ENCODE results near the gene STX1A. TPM values are rescaled to one million over a fixed set of nuclear protein-coding genes. Genes with fewer than 3 reads are reported as not detected.
"Not testable (repeated sequence)": the region's sequence is repeated elsewhere in the genome, so short reads cannot be mapped to it uniquely, and the experiment has no call there.

The STX1A gene
- total and polyA plus RNA-seq, 12 donors, result 0.52 to 28.1 (median 5.2) TPM

DNA sequence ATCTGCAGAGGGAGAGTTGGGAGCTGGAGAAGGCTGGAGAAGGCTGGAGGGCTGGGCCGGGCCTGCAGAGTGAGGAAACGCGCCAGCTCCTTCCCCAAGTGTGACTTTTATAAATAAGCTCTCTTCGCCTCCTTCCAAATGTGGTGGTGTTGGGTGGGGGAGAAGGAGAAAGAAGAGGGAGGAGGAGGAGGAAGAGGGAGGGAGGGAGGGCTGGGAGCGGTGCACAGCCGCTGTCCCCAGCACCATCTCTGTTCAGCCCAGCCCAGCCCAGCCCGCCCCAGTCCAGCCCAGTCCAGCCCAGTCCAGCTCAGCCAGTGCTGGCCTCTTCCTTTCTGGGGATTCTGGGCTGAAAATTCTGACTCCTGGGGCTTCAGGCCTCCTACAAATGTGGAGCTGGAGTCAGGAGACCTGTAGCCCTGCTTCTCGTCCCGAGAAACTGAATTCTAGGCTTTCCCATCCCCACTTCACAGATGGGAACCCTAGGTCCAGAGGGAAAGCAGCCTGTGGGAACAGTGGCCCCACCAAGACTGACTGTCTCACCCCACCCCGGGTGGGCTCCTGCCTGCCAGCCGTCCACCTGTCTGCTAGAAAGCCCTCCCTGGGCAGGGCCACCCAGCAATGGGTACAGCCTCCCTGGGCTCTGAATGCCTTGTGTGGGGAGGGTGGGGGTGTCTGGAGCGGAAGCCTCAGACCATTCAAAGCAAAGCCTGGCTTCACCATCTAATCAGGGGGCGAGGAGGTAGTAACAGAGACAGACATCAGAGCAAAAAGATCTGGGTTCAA is 2.3 kb downstream of the STX1A start:
- Histone ChIP-seq H3K4me1 (replicated peaks in 1 of 2) (peaks cover 8 to 16% of the 10 kb centered on the region in 2 donors), H3K4me3 (no peak overlapping the region), H3K36me3 (replicated peaks in 1 of 2) (no peaks in the 10 kb centered on the region), H3K27me3 (no peaks in the 10 kb centered on the region), H3K27ac (no peak overlapping the region), H3K9me3 (replicated peaks in 1 of 3) (no peaks in the 10 kb centered on the region)
- TF ChIP-seq, protein P1, sequence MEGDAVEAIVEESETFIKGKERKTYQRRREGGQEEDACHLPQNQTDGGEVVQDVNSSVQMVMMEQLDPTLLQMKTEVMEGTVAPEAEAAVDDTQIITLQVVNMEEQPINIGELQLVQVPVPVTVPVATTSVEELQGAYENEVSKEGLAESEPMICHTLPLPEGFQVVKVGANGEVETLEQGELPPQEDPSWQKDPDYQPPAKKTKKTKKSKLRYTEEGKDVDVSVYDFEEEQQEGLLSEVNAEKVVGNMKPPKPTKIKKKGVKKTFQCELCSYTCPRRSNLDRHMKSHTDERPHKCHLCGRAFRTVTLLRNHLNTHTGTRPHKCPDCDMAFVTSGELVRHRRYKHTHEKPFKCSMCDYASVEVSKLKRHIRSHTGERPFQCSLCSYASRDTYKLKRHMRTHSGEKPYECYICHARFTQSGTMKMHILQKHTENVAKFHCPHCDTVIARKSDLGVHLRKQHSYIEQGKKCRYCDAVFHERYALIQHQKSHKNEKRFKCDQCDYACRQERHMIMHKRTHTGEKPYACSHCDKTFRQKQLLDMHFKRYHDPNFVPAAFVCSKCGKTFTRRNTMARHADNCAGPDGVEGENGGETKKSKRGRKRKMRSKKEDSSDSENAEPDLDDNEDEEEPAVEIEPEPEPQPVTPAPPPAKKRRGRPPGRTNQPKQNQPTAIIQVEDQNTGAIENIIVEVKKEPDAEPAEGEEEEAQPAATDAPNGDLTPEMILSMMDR (IDR thresholded peaks at IDR 0.05), result no peak
- TF ChIP-seq POLR2A (IDR thresholded peaks at IDR 0.05), result no peak
- DNase-seq, result no peak
- 81 to 91% (median 82%) methylated on average over 8 to 13 of the region's 13 CpGs for WGBS, 4 donors
- intact Hi-C loops (cut with DNase I), result no loop called here

DNA sequence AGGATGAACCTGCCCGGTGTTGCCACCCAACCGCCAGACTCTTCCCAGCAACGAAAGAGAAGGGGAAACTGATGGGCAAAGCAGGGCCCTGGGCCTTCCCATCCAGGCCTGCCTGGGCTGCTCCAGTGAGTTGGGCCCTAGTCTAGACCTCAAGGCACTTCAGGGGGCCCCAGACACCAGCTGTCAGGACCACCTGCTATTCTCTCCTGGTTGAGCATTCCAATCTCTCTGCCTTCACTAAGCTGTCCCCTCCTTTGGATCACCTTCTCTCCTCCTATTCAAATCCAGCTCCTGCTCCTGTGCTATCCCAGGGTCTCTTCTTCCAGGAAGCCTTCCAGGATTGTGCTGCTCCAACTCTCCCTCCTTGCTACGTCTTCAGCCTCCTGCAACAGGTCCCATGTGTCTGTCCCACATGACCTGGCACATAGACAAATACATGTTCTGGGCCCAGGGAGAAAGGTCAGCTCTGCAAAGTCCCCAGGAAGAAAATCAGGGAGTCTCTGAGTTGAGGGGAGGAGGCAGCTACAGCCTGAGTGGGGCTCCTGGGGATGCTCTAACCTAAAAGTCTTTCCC is 3.1 kb downstream of the STX1A start:
- Histone ChIP-seq H3K4me1 (replicated peaks in 1 of 2) (peaks cover 8 to 16% of the 10 kb centered on the region in 2 donors), H3K9me3 (replicated peaks in 1 of 3) (no peaks in the 10 kb centered on the region), H3K27me3 (no peaks in the 10 kb centered on the region), H3K4me3 (no peak overlapping the region), H3K36me3 (replicated peaks in 1 of 2) (no peaks in the 10 kb centered on the region), H3K27ac (peak overlapping the region in 1 of 5 donors; percentile 67)
- DNase-seq, result no peak
- intact Hi-C loops (cut with DNase I), result no loop called here
- TF ChIP-seq, protein P1 (IDR thresholded peaks at IDR 0.05), result no peak
- TF ChIP-seq POLR2A (IDR thresholded peaks at IDR 0.05), result no peak
- 75 to 85% (median 77%) methylated on average over 3 to 4 of the region's 4 CpGs for WGBS, 4 donors

DNA sequence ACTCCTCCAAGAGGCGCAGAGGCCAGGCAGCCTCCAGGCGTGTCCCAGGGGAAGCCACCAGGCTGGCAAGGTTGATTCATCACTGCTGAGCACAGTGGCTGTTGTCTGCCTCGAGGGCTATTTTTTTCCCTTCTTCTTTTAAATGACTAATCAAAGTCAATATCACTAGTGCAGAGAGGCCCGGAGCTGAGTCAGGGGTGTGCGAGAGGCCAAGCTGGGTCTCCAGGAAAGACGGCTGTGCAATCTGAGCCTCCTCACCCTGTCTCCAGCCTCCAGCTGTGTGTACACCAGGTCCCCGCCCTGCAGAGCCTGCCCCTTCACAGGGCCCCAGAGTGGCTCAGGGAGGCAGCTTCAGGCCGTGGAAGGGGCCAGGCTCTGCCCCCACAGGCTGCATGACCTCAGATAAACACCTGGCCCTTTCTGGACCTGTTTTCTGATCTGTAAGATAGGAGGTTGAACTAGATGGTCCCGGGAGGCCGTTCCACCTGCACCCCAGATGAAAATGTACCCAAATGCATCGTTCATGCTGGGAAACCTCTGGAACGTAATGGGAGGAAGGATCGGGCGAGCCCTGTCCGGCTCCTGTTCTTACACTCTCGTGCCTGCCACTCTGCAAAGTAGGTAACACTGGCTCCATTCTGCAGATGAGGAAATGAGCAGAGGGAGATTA is 3.7 kb downstream of the STX1A start:
- peak in 5 of 7 donors; percentile 62 to 83 (median 74) for DNase-seq
- intact Hi-C loops (cut with DNase I), result no loop called here
- no peaks in the 10 kb centered on the region for H3K9me3 ChIP-seq (replicated peaks in 1 of 3)
- 62 to 82% (median 63%) methylated on average over 13 to 16 of the region's 16 CpGs for WGBS, 4 donors
- no peaks in the 10 kb centered on the region for H3K36me3 ChIP-seq (replicated peaks in 1 of 2)
- TF ChIP-seq, protein P1 (IDR thresholded peaks at IDR 0.05), result no peak
- no peak for TF ChIP-seq POLR2A (IDR thresholded peaks at IDR 0.05)
- H3K4me1 ChIP-seq (replicated peaks in 1 of 2), result peaks cover 8 to 16% of the 10 kb centered on the region in 2 donors
- peak overlapping the region in 1 of 5 donors; percentile 67 for H3K27ac ChIP-seq
- H3K4me3 ChIP-seq, result no peak overlapping the region
- no peaks in the 10 kb centered on the region for H3K27me3 ChIP-seq

DNA sequence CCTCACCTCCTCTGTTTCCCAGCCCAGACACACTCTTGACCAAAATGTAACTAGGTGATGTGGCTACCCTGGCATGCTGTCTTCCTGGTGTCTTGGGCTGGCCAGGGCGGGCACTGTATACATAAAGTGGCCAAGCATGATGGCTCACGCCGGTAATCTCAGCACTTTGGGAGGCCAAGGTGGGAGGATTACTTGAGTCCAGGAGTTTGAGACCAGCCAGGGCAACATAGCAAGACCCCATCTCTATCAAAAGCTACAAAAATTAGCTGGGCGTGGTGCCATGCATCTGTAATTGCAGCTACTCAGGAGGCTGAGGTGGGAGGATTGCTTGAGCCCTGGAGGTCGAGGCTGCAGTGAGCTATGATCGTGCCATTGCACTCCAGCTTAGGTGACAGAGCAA is 6.2 kb downstream of the STX1A start:
- H3K36me3 ChIP-seq (replicated peaks in 1 of 2); H3K4me3 ChIP-seq; H3K9me3 ChIP-seq (replicated peaks in 1 of 3); H3K27me3 ChIP-seq; intact Hi-C loops (cut with DNase I); H3K27ac ChIP-seq; H3K4me1 ChIP-seq (replicated peaks in 1 of 2); DNase-seq: not testable (repeated sequence)
- 82 to 94% (median 93%) methylated on average over 4 to 6 of the region's 6 CpGs for WGBS, 4 donors
